Choroid plexus epithelial cell (primary cell): Measurements from ENCODE around the gene PRMT5.
A peak's percentile ranks its signal among the peaks of the same experiment; 100 is the strongest.

Experiments
- DNase-seq: peaks from one replicate; pipeline ENCODE4 v3.0.0-alpha.2; 2010; ENCODE audit warnings: low read depth
- H3K4me3 ChIP-seq: 2 replicates; pipeline ENCODE4 v1.5.1; 2011; ENCODE audit warnings: low read depth, mild to moderate bottlenecking, control low read depth, low read length, moderate library complexity
- TF ChIP-seq, protein P1 (sequence below): conservative IDR thresholded peaks from 2 replicates; pipeline ENCODE4 v1.5.1; 2011; ENCODE audit warnings: low read depth, mild to moderate bottlenecking, control low read depth, inconsistent platforms, low read length, moderate library complexity

The PRMT5 gene

GRCh38 chr14:22888662-22889061, 40.5 kb downstream of the PRMT5 start:
- H3K4me3 ChIP-seq, result no peak overlapping the region
- no peak for DNase-seq
- TF ChIP-seq, protein P1, sequence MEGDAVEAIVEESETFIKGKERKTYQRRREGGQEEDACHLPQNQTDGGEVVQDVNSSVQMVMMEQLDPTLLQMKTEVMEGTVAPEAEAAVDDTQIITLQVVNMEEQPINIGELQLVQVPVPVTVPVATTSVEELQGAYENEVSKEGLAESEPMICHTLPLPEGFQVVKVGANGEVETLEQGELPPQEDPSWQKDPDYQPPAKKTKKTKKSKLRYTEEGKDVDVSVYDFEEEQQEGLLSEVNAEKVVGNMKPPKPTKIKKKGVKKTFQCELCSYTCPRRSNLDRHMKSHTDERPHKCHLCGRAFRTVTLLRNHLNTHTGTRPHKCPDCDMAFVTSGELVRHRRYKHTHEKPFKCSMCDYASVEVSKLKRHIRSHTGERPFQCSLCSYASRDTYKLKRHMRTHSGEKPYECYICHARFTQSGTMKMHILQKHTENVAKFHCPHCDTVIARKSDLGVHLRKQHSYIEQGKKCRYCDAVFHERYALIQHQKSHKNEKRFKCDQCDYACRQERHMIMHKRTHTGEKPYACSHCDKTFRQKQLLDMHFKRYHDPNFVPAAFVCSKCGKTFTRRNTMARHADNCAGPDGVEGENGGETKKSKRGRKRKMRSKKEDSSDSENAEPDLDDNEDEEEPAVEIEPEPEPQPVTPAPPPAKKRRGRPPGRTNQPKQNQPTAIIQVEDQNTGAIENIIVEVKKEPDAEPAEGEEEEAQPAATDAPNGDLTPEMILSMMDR, result no peak

DNA sequence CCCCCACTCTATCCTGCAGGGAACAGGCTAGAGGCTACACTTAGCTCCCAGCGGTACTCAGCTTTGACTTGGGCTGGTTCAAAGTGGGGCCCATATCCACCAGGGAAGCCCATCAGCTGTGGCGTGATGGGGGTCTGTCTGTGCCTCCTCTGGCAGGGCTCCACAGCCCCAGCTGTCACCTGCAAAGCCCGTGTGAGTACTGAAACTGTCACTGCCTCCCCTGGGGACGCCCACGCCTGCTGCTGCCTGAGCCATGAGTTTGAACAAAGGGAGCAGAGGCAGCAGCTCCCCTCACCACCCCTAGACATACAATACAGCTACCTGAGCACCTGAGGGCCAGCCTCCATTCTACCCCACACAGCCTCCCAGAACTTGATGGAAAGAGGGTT, 41.2 kb downstream of the PRMT5 start:
- DNase-seq, result no peak
- TF ChIP-seq, protein P1, result no peak
- H3K4me3 ChIP-seq, result peak overlapping the region; percentile 68

DNA sequence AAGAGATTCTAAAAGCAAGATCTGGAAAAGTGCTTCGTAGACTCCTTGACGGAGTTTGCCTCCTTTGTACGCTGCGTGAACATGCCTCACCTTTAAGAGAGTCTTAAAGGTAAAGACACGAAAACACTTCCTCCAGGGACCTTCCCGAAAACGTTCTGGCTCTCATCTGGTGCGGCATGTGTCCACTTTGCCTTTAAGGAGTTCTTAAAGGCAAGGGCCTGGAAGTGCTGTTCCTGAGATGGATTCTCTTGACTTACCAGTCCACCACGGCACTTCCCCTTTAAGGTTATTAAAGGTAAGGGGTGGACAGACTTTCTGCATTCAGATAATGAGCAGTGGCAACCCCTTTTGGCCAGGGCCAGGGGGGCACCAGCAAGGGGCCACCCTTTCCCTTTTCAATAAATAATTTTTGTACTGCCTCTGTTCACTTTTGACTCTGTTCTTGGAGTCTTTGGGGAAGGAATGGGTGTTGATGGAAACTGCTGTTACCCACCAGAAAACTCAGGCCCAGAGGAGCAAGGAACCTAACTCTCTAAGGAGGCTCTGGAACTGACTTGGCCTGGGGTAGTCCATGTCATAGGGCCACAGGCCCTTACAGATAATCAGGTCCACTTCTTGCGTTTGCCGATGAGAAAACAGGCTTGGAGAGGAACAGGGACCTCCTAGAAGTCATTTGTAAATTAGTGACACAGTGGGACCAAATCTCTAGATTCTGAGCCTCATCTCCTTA, 41.8 kb downstream of the PRMT5 start:
- peak overlapping the region; percentile 68 for H3K4me3 ChIP-seq
- TF ChIP-seq, protein P1, result no peak
- DNase-seq, result peak; percentile 92

GRCh38 chr14:22886500-22887259, 42.5 kb downstream of the PRMT5 start:
- TF ChIP-seq, protein P1, result peak; percentile 4
- DNase-seq, result peak; percentile 54
- H3K4me3 ChIP-seq, result peak overlapping the region; percentile 68

GRCh38 chr14:22885975-22886374, 43.2 kb downstream of the PRMT5 start:
- TF ChIP-seq, protein P1, result no peak
- DNase-seq, result no peak
- H3K4me3 ChIP-seq, result no peak overlapping the region

GRCh38 chr14:22884738-22885523, 44.2 kb downstream of the PRMT5 start:
- no peak for DNase-seq
- TF ChIP-seq, protein P1, result no peak
- no peak overlapping the region for H3K4me3 ChIP-seq
